Stimulated activated CD4-positive, alpha-beta T cell treated with anti-CD3 and anti-CD28 coated beads, TNF-alpha, amount 100 ng/mL, for 1 hour (primary cell): ENCODE data around the gene AMOTL1.
"Not testable (repeated sequence)": the region's sequence is repeated elsewhere in the genome, so short reads cannot be mapped to it uniquely, and the experiment has no call there.

ENCODE experiments used
- DNase-seq, 3 donors: peaks; one replicate each; pipeline ENCODE4 v3.0.0-alpha.2; 2020; ENCODE audit warnings: low read depth in 3 of 3, low spot score in 1 of 3

Gene AMOTL1

DNA sequence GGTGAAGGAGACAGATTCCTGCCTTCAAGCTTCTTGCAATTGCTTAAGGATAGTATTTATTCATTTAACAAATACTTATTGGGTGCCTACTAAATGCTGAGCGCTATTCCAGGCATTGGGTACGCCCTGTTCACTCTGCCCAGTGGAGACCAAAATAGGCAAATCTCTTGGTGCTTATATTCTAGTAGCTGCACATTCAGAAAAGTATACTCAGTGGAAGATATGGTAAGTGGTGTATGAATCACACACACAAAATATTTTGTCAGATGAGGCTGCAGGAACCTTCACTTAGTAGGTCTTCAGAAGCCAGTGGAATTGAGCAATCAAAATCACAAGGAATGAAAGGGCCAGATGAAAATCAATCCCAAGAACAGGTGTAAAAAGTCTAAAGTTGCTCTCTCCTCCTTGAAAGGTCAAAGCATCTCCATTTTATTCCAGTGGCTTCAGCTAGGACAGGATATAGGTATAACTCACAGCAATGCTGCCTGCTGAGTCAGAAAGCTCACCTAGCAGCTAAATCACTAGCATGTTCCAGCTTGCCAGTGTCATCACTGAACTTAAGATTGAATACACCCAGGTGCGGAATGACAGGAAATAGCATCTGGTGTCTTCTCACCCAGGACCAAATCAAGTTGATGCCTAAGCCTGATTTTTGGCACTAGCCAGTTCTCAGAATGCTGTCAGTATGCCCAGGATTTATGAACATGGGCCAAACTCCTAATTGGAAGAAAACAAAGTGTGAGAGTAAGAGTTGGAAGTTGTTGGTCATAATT lies 83.9 kb downstream of the AMOTL1 start:
- DNase-seq = no peak

DNA sequence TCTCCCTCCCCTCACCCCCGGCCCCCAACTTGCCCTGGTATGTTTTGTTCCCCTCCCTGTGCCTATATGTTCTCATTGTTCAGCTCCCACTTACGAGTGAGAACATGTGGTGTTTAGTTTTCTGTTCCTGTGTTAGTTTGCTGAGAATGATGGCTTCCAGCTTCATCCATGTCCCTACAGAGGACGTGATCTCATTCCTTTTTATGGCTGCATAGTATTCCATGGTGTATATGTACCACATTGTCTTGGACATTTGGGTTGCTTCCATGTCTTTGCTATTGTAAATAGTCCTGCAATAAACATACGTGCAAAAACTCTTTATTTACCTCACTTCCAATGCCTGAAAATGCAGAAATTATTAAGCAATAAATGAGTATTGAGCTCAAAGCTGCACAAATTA lies 85.1 kb downstream of the AMOTL1 start:
- DNase-seq = not testable (repeated sequence)

DNA sequence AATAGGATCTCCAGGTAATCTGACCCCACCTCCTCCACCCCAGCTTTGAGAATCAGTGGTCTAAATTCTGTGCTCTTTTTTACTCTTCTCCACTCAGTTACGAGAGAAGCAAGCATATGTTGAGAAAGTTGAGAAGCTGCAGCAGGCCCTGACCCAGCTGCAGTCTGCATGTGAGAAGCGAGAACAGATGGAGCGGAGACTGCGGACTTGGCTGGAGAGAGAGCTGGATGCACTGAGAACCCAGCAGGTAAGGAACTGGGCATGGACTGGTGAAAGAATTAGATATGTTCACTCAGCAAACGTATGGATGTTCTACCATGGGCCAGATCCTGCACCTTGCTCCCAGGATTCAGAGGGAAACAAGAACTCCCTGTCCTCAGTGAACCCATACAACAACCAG lies 85.7 kb downstream of the AMOTL1 start:
- DNase-seq = no peak

DNA sequence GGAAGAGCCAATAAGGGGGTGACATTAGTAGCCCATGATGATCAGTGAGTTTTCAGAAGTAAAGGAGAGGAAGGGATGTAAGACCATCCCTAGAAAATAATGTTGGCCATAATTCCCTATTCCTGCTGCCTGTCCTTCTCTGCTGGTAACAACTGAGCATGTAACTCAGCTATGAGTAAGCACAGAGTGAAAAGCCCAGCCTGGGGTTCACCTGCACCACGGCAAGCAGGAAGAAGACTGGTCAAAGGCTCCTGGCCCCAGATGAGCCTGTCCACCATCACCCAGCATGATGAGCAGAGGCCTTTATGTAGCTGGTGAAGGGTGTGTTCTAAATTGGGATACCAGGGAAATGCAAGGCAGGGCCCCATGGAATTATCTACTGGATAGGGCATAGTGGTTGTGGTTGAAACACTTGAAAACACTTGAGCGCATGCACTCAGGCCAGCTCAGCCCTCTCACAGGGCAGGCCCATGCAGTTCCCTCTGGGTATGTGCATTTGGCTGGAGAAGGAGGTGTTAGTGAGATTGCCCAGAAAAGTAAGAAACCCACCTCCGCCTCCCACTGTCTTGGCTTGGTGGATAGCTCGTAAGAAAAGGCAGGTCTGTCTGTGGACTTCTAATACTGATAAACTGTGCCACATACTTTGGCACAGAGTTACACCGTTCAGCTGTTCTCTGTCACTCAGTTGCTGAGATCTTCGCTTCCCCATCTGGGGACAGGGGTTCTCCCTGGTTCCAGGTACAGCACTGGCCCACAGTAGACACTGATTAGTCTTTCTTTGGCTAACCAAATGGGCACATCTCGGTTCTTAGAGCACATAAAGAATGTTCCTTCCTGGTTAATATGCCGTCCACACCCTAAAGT lies 86.8 kb downstream of the AMOTL1 start:
- no peak for DNase-seq

DNA sequence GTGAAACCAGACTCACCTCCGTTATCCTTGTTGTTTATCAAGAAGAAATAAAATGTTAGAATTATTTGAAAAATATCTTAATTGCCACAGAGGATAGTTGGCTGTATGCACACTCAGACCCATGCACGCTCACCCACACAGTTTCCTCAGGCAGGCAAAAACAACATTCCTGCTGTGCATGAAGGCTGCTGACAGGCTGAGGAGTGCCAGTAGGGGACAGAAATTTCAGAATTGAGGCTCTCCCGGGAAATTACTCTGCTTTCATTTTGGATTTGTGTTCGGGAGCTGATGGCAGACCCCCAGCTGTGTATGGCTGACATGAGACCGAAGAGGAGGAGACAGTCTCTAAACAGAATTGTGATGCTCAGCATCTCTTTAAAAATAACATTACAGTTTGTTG lies 87.5 kb downstream of the AMOTL1 start:
- DNase-seq = no peak

DNA sequence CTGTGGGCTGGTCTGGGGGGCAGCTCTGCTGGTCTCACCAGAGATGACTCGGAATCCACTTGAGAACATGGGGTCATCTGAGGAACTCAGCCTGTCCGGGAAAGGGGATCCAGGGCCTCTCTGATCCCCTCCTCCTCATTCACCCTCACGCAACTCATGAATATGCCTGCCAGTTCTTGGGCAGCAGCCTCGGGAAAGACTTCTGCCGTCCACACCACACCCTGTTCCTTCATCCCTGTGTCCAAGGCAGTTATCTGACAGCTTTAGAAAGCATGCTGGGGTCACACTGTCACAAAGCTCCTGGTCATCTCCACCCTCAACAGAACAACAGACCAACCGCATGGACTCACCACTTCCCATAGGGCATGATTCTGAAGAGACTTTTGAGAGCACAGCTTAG lies 88.3 kb downstream of the AMOTL1 start:
- no peak for DNase-seq

DNA sequence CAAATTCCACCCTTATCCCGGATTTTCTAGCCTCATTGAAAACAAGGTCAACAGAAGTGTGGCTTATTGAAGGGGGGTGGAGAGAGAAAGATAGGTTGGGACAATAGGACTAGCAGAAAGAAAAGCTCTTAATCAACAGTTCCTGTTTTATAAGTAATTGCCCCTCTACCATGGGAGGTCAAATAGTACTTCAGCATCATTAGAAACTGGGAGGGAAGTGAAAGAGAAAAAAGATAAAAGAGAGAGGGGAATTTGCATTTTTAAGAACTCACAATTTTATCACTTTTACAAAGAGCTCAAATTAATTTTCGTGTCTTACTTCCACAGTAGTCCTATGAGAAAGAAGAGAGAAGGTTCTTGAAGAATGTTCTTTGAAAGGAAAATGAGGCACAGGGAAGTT lies 89.2 kb downstream of the AMOTL1 start:
- no peak for DNase-seq

DNA sequence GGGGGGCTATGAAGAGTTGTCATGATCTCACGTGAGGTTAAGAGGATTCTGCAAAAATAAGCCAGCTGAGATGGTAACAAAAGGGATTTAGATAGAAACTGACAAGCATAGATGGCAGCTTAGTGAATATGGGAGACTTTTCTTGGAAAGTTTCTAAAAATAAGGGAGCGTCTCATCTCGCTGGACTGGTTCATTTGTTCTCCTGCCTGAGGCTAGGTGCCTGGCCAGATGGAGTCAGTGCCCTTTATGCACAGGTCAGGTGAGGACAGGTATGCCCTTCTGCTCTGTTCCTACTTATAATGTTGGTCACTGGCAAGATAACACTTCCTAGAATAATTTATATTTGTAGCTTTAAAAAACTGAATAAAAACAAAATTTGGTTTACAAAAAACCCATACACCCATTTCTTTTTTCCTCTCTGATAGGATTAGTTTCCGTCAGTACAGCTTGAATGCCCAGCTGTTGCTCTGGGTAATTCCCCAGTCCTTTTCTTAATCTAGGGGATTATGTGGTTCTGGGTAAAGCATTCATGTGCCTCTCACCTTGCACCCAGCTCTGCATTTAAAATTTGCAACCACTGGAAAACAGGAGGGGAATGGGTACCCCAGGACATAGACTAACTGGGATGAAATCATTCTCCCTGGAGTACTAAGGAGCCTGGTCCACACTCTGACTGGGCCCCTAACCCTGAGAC lies 90.0 kb downstream of the AMOTL1 start:
- DNase-seq = no peak

DNA sequence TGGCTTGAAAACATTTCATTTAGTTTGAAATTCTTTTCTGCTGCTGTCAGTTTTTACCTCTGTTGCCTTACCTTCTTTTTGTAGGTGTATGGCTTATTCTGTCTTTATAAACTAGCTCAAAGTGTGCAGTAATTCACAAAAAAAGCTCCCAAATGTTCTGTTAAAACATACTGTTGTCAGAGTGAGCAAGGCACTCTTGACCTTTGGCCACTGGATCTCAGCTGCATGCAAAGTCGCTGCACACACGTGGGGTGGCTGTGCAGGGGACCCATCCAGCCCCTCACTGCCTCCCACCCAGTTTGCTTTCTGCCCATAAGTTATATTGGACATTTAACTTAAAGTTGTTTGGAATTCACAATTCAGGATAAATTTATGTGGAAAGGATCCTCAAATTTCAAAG lies 92.2 kb downstream of the AMOTL1 start:
- no peak for DNase-seq

DNA sequence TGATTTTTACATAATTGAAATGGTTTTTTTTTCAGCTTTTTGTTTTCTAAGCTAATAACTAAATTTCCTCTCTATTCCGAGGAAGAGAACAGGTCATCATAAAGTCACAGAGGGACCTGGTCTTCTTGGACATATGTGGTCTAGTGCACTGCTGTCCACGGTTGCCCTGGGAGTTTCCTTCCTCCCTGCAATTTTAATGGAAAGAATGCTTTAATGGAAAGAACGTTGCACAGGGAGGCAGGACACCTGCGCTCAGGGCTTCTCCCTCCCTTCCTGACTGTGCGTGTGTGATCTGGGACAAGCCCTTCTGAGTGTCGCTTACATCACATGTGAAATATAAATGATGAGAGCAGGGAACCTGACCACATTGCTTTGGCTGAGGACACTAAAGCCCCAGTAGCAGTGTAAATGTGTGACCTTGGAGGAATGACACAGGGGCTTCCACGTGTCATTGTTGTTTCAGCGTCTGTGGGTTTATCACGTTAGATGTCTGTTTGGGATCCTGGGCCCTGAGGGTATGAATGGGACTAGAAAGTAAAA lies 93.2 kb downstream of the AMOTL1 start:
- no peak for DNase-seq

DNA sequence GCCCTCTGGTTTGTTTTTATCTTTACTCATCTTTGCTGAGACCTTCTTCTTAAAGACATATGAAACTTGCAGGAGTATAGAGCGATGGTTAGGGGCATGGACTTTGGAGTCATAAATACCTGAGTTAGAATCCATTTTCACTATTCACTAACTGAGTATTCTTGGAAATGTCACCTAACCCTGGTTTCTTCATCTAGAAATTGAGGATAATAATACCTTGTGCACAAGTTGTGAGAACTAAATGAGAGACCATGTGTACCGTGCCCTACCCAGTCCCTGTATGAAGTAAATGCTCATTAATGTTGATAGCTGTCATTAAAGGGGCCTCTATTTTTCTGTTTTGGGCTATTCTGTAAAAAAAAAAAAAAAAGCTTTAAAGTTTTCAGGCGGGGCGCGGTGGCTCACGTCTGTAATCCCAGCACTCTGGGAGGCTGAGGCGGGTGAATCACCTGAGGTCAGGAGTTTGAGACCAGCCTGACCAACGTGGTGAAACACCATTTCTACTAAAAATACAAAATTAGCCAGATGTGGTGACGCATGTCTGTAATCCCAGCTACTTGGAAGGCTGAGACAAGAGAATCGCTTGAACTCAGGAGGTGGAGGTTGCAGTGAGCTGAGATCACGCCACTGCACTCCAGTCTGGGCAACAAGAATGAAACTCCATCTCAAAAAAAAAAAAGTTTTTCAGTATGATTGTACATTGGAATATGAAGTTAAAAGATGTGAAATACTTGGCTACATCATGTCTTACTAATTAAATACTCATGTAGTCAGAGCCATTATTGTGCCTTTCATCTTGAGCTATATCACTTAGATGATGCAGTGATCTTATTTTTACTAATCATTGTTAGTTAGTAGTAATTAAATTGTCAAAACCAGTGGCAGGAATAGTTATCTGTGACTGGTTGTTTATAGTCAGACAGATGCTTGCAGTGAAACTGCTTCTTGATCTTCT lies 95.0 kb downstream of the AMOTL1 start:
- DNase-seq = no peak

DNA sequence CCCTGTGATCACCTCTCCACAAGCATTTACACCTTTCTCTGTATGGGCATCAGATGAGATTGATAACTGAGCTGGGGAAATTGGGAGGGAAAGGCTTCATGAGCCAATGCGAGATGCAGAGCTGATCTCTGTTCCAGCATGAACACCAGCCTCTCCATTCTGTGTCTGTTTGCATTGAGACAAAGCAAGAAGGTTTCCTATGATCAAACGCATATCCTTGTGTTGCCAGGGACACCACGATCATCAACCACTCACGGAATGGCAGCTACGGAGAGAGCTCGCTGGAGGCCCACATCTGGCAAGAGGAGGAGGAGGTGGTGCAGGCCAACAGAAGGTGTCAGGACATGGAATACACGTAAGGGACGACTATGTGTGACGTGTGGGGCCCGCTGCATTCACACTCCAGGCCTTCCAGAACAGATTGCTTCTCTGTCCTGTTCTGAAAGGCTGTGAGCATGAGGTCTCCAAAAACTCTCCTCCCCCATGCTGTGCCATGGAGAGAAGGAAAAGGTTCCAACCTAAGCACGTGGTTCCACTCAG lies 96.4 kb downstream of the AMOTL1 start:
- no peak for DNase-seq

DNA sequence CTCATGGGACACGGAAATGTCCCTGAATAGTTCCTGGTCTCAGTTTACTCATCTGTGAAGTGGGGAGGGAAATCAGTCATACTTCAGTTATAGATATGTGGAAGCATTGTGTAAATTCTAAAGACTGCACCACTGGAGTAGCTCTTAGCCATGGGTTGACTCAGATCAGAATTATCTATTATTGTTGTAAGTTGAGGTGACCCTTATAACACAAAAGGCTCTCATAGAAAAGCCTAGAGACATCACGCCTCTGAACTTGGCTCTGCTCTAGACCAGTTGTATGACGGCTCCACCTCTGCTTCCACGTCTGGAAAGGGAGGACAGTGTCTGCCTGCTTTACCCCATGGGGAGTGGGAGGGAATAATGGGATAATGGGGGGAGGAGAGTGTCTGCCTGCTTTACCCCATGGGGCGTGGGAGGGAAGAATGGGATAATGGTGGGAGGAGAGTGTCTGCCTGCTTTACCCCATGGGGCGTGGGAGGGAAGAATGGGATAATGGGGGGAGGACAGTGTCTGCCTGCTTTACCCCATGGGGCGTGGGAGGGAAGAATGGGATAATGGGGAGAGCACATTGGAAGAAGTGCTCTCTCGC lies 98.2 kb downstream of the AMOTL1 start:
- DNase-seq = no peak

DNA sequence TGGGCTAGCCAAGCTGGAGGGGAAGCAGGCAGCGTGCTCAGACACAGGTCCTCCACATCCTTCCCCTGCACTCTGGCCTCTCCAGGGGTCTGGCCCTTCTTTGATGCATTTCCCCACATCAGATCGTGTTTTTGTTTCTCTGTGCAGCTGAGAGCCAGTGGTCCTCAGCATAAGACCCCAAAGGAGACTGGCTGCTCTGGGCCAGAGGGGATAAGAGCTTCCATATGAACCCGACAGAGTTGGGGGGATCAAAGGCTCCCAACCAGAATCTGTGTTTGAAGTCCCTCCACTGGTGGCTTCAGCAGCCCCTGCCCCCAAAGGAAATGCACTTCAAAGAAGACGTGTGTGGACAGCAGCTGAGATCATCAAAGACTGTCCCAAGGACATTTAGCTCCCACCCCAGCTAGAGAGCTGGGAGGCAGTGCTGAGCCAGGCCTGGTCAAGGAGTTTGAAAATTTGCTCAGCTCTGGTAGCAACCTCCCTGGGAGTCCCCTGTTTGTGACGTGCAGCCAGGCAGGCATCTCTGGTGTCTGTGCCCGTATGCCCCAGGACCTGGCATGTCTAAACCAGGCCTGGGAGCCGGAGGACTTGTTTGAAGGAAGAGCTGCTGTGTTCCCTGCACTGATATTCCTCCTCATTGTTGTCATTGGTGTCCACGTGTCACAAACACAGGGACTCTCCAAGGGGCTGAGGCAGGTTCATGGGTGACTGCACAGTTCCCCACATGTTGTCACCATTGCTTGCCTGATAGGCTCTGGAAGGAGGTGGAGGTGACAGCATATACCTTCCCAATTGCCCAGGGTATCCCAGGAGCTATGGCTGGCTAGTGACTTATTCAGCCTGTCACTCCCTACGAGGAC lies 99.0 kb downstream of the AMOTL1 start:
- no peak for DNase-seq

DNA sequence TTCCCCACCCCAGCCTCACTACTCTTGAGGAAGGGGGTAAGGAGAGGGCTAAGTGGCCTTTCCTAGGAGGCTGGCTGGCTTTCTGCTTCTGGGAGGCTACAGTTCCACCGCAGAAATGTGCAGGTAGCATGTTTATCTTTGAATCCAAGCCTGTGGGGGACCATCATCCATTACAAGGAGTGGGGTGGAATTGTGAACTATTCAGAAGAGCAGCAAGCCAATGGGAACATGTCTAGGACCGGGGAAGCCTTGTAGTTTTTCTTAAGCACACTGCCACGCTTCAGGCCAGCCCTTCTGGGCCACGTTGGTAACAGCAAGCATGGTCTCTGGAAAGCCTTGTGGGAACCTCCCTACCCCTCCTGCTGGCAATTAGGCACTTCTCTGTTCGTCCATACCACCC lies 100.3 kb downstream of the AMOTL1 start:
- DNase-seq = no peak

DNA sequence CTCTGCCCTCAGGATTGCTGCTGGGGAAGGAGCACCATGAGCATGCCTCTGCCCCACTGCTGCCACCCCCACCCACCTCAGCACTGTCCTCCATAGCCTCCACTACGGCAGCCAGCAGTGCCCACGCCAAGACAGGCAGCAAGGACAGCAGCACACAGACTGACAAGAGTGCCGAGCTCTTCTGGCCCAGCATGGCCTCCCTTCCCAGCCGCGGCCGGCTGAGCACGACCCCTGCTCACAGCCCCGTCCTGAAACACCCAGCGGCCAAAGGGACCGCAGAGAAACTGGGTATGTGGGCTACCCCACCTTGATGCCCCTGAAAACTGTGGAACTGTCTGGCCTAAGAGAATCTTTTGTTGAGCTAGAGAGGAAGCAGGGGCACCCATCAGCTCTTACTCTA lies 101.0 kb downstream of the AMOTL1 start:
- DNase-seq = no peak

DNA sequence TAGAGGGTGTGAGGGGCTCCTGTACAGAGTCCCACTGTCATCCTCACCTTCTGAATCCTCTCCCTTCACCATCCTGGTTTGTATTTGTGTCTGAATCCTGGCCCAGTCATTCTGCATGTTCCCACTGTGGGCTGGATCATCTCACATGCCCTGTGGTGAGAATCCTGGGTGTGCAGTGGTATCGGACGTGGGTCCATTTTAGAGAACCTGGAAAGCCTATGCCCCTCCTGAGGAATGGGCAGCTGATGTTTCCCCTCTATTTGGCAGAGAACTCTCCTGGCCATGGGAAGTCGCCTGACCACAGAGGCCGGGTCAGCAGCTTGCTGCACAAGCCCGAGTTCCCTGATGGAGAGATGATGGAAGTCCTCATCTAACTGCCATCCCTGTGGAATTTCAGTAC lies 102.3 kb downstream of the AMOTL1 start:
- DNase-seq = no peak

DNA sequence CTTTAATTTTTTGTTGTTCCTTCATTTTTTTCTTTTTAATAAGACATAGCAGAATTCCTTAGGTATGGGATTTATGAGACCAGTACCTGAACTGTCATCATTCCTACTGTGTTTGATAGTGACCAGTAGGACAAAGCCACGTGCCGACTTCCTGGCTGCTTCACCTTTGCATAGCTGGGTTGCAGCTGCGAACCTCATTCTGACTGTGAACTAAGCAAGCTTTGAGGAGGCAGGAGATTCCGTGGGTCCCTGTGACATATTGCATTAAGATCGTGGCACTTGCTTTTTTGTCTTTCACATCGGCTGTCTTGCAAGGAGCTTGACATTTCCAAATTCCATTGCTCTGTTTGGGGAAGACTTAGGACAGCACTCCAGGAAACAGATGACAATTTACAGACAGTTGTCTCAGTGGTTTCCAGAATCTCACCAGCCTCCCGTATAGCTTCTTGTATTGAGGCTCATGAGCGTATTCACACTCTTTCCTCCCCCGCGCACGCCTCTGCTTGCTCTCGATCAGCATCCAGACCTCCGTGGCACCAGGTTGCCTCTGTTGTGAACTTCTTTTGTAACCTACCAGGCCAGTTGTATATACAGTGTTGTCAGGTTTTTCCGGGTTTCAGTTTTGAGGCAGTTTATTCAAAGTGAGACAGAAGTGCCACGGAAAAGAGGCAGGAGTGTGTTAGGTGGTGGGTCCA lies 103.5 kb downstream of the AMOTL1 start:
- no peak for DNase-seq
